Adrenal gland (tissue), 5 donors: ENCODE results near the gene FERMT3.

ENCODE experiments used
- CTCF ChIP-seq, 6 experiments: fragments of 450-650 bp in 4 of 6; fragments of 200-600 bp in 2 of 6; sonication (generic) in 1 of 6; IDR thresholded peaks; 1 replicate in 5 of 6; 2 replicates in 1 of 6; pipeline versions ENCODE4 v1.5.1 to v1.8.0; 2016 to 2021; ENCODE audit warnings: antibody characterized with exemption in 6 of 6, mild to moderate bottlenecking in 2 of 6, moderate library complexity in 1 of 6
- POLR2A ChIP-seq, 2 donors: fragments of 450-650 bp; IDR thresholded peaks; one replicate each; pipeline ENCODE4 v1.6.1; 2017; ENCODE audit warnings: antibody characterized with exemption in 2 of 2, mild to moderate bottlenecking in 2 of 2, moderate library complexity in 1 of 2
- donor health status: DM: no; HTN: no; CAD: no.

- TF ChIP-seq CTCF (IDR thresholded peaks at IDR 0.05) (no peak), POLR2A (IDR thresholded peaks at IDR 0.05) (no peak)
These were observed 42.5 kb downstream of the FERMT3 start for GRCh38 chr11:64249038-64249437.
